DMS114 treated with DMSO at 0.1 percent for 48 hours (cell line): ENCODE results near the gene TM4SF18.

ENCODE experiments used
- DNase-seq: peaks from one replicate; lab custom pipeline; 2025; ENCODE audit not compliant: unreplicated experiment; lab: John Stamatoyannopoulos, UW

The TM4SF18 gene

GRCh38 chr3:149330609-149331331 is 2.7 kb downstream of the TM4SF18 start:
- no peak for DNase-seq

GRCh38 chr3:149327156-149327555 is 6.3 kb downstream of the TM4SF18 start:
- DNase-seq = no peak

- DNase-seq = no peak
Observed at GRCh38 chr3:149325581-149325980, 7.9 kb downstream of the TM4SF18 start.

- no peak for DNase-seq
Observed at GRCh38 chr3:149324332-149324731, 9.1 kb downstream of the TM4SF18 start.

- DNase-seq = no peak
Observed at GRCh38 chr3:149321640-149322039, 11.8 kb downstream of the TM4SF18 start.

- DNase-seq = no peak
Observed at GRCh38 chr3:149321136-149321535, 12.3 kb downstream of the TM4SF18 start.

GRCh38 chr3:149319750-149320149 is 13.7 kb downstream of the TM4SF18 start:
- no peak for DNase-seq

GRCh38 chr3:149317072-149317471 is 16.4 kb downstream of the TM4SF18 start:
- DNase-seq = no peak

GRCh38 chr3:149316437-149316836 is 17.0 kb downstream of the TM4SF18 start:
- no peak for DNase-seq

- DNase-seq = no peak
Observed at GRCh38 chr3:149315694-149316093, 17.7 kb downstream of the TM4SF18 start.

- DNase-seq = no peak
Observed at GRCh38 chr3:149314807-149315578, 18.4 kb downstream of the TM4SF18 start.

- no peak for DNase-seq
Observed at GRCh38 chr3:149313542-149313941, 19.9 kb downstream of the TM4SF18 start.

- DNase-seq = no peak
Observed at GRCh38 chr3:149310796-149311534, 22.5 kb downstream of the TM4SF18 start.

- no peak for DNase-seq
Observed at GRCh38 chr3:149307435-149307783, 26.0 kb downstream of the TM4SF18 start.

GRCh38 chr3:149306751-149307434 is 26.5 kb downstream of the TM4SF18 start:
- no peak for DNase-seq

- DNase-seq = no peak
Observed at GRCh38 chr3:149305376-149305775, 28.1 kb downstream of the TM4SF18 start.

- no peak for DNase-seq
Observed at GRCh38 chr3:149299938-149300801, 33.3 kb downstream of the TM4SF18 start.

- DNase-seq = no peak
Observed at GRCh38 chr3:149296972-149297371, 36.5 kb downstream of the TM4SF18 start.

GRCh38 chr3:149292666-149293065 is 40.8 kb downstream of the TM4SF18 start:
- DNase-seq = no peak

- DNase-seq = no peak
Observed at GRCh38 chr3:149291178-149291577, 42.3 kb downstream of the TM4SF18 start.
